ENCODE results near the gene FANK1.
A peak's percentile ranks its signal among the peaks of the same experiment; 100 is the strongest.
"Not testable (repeated sequence)": the region's sequence is repeated elsewhere in the genome, so short reads cannot be mapped to it uniquely, and the experiment has no call there.

FANK1 gene

DNA sequence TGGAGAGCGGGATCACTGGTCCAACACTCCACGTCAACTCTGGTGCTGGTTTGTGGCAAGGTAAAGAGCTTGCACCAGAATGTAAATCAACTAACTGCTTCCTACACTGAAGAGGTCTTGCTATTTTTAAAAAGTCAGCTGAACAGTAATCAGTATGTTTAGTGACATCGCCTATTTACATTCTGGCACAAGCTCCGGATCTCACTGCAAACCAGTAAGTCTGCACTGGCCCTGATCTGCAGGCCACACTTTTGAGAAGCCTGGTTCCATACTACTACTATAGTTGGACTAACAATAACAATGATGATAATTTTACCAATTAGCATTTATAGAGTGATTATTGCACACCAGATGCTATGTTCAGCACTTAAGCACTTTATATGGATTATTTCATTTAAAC lies 6.9 kb upstream of the FANK1 start:
- not testable (repeated sequence) for DNase-seq (ENCODE audit: low spot score)

DNA sequence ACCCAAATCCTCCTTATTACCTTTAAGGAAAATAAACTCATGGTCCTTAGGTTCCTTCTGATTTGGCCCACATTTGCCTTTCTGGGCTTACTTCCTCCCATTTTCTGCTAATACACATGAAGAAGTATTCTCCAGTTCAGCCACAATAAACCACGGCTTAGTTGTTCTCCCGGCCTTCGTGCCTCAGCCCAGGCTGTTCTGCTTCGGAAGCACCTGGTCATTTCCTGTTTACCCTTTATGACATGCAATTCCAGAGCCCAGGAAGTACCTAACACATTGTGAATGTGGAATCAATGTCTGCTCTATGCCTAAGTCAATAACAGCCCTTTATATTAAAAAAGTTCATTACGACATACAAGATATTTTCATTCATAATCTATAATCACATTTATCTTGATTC lies 4.0 kb upstream of the FANK1 start:
- DNase-seq (ENCODE audit: low spot score): not testable (repeated sequence)

DNA sequence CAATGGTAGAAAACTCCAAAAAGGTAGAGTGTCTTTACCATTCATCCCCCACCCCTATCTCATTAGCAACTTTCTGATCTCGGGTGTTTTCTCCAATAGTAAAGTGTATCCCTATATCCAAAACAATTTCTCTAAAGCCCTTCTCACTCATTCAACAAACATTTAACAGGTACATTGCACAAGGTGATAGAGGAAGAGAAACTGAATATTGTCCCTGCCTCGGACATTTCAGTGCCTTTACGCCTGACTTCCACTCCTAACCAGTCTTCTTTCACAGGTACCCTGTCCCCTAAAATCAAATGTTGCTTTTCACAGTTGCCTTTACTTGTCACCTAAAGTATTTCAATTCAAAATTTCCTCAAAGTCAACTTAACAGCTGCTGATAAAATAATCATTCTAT lies 2.2 kb upstream of the FANK1 start:
- DNase-seq (ENCODE audit: low spot score): not testable (repeated sequence)

DNA sequence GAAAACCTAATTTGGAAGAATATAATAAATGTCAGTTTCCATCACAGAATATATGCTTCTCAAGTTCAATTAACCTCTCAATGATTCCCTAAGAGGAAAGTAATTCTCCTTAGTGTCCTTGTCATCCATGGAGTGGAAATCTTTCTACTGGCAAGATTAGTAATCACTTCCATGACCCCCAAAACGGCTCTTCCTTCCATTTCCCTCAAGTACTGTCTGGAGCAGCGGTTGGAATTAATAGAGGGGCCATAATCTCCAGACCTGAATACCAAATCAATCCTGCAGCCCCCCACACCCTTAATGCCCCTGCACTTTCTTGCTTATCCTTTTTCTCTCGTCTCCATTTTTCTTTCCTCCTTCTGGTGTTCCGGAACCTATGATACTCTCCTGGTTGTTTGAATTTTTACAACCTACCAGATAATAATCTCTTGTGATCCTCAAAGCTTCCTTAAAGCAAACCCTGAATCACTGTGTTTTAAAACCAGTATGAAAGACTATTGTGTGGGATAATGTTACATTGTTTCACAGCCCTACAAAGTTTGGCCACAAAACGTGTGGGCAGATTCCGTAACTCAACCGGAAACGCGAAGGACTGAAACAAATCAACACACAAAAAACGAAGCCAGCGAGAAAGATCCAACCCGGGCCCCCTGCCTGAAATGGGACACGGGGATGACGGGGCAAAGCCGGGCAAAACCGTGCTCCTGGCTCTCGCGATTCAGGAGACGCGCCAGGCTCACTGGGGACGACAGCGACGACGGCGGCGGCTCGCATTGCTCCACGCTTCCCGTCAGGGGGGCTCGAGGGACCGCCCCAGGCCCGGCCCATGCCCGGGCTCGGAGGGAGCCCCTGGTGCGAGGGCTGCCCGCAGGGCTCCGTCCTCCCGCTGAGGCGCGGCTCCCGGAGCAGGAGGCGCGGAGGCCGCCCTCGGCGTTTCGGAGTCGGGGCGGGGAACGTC lies 955 bp upstream of the FANK1 start:
- DNase-seq (ENCODE audit: low spot score): peak; percentile 60

DNA sequence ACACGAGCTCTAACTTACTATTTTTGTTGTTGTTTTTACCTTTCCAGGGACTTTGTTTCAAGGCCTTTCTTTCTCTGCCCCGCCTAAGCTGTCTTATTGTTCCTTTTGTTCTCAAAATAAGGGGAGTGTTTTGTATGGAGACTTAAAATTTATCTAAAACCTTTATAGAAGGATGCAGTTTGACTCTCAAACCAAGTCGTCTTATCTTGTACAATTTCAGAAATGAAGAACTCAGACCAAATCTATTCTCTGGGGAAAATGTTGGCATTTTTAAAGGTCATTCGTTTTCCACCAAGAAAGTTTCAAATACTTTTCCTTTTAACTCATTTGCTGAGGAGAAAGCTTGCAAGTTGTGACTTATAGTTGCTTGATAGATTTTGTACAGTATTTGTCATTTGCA lies 953 bp downstream of the FANK1 start:
- not testable (repeated sequence) for DNase-seq (ENCODE audit: low spot score)

DNA sequence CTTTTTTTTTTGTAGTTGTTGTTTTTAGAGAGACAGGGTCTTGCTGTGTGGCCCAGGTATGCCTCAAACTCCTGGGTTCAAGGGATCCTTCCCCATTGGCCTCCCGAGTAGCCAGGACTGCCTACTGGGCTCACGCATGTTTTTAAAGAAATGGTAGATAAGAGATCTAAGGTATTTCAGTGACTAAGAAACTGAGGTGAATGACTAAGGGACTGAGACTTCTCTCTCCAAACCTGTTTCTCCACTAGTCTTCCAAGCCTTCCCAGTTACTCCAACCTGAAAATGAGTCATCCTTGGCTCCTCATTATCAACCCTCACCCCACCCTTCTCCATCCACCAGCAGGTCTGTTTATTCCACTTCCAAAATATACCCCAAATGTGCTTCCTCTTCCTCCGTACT lies 4.6 kb downstream of the FANK1 start:
- DNase-seq (ENCODE audit: low spot score): not testable (repeated sequence)

DNA sequence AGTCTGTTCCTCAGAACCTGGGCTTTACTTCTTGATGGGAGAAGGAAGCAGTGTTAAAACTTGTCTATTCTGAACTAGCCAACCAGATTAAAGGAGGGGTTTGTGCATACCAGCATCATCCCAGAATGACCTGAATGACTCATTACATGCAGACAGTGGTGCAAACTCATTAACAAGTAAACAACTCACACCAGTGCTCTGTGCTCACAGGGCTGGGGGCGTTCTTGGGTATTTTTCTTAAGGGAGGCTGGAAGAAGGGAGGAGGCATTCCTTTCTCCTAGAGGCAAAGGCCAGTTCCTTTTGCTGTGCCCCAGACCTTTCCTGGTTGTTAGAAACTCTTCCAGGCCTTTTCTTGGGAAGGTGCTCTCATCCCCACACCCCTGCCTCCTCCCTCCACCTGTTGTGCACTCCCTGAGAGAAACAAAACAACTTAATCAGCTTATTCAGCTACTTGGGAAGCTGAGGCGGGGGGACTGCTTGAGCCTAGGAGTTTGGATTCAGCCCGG lies 6.8 kb downstream of the FANK1 start:
- DNase-seq (ENCODE audit: low spot score): not testable (repeated sequence)

DNA sequence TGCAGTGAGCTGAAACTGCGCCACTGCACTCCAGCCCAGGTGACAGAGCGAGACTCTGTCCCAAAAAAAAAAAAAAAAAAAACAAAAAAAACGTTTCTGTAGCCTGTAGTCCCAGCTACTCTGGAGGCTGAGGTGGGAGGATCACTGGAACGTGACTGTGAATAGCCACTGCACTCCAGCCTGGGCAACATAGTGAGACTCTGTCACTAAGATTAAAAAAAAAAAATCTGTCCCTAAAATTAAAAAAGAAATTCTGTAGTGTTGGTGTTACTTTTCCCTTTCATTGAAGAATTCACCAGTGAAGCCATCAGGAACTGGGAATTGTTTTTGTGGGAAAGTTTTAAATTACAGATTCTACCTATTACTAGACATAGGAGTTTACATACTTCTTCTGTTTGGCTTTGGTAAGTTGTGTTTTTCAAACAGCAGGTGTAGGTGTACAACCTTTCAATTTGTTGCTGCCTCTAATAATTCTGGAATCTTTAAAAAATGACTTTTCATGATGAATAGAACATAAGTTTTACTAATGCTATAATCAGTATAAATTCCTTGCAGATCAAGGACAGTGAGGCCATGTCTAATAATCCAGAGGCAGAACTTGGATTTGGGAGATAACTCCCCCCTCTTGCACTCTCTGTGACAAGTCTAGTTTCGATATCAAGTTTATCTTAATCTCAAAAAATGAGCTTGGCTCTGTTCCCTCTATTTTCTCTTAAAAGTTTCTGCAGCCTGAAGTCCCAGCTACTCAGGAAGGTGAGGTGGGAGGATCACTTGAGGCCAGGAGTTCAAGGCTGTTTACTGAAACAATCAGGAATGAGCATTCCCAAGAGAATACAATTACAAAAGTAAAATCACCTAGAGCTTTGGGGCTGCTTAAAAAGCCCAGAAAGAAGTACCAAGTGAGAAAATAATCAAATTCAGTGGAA lies 9.0 kb downstream of the FANK1 start:
- DNase-seq (ENCODE audit: low spot score): not testable (repeated sequence)

DNA sequence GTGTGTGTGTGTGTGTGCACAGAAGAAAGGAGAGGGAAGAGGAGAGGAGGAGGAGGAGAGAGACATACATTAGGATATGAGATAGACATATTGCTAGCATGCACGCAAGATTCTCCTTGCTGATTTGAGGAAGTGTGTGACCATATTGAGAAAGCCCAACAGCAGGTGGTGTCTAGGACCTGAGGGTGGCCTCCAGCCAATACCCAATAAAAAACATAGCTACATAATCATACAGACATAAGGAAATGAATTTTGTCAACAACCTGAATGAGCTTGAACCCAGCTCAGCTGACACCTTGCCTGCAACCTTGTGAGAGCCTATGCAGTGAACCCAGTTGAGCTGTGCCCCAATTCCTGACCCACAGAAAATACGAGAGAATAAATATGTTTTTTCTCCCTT lies 11.2 kb downstream of the FANK1 start:
- DNase-seq (ENCODE audit: low spot score): not testable (repeated sequence)

DNA sequence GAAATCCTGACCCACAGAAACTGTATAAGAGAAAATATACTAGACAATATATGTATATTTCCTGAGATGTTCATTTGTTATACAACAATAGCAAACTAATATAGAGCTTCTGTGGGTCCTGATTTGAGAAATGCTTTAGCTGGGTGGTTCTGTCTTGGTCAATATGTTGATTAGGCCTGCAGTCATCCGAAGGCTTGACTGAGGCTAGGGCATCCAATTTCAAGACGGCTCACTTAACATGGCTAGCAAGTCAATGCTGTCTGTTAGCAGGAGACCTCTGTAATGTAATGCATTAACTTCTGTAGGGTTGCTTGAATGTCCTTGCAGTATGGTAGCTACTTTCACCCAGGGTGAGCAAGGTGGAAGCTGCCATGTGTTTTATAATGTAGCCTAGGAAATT lies 12.4 kb downstream of the FANK1 start:
- not testable (repeated sequence) for DNase-seq (ENCODE audit: low spot score)

DNA sequence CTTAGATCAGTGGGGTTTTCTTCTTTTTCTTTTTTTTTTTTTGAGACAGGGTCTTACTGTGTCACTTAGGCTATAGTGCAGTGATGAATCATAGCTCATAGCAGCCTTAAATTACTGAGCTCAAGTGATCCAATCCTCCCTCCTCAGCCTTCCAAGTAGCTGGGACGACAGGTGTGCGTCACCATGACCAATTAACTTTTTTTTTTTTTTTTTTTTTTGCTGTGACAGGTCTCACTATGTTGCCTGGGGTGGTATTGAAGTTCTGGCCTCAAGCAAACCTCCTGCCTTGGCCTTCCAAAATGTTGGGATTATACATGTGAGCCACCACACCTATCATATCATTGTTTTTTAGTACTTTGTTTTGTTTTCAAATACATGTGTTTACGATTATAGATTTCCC lies 13.1 kb downstream of the FANK1 start:
- DNase-seq (ENCODE audit: low spot score): not testable (repeated sequence)

DNA sequence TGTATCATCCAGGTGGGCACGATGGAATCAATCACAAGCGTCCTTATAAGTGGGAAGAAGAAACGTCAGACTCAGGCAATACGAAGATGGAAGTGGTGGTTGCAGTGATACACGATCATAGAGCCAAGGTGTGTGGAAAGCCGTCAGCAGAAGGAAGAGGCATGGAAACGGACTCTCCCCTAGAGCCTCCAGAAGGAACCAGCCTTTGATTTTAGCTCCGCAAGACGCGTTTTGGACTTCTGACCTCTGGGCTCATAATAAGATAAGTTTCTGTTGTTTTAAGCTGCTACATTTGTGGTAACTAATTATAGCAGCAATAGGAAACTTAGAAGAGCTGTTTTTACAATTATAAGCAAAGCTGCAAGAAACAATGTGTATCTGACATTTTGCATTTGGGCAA lies 14.8 kb downstream of the FANK1 start:
- no peak for DNase-seq (ENCODE audit: low spot score)

DNA sequence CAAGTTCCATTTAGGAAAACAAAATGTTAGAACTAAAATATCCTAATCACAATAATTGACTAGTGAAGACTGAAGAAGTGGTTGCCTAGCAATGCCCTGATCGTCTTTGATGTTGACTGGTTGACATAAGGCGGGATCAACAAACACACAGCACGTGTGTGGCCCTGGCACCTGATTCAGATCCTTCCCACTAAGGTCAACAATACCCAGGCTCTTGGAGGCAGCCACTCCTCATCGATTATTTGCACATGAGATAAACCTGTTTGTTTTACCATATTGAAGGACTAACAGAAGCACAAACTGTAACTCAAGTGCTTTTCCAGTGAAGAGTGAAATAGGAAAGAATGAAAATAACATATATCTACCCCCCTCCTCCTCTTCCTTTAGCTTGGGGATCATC lies 15.6 kb downstream of the FANK1 start:
- DNase-seq (ENCODE audit: low spot score): no peak

DNA sequence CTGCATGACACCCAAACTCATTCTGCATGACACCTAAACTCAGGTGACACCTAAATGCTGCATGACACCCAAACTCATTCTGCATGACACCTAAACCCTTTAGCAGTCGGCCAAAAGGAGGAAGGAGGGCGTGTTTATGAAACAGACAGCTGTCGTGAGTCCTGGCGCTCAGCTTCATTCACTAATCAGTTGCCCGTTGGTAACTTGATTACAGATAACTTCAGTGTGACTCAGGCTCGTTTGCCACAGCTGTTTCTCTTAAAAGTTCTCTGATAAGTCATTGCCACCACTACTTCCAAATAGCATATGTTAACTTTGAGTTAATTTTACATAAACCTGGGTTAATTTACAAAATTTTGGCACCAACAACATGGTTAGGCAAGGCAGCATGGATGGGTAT lies 16.9 kb downstream of the FANK1 start:
- DNase-seq (ENCODE audit: low spot score): not testable (repeated sequence)

DNA sequence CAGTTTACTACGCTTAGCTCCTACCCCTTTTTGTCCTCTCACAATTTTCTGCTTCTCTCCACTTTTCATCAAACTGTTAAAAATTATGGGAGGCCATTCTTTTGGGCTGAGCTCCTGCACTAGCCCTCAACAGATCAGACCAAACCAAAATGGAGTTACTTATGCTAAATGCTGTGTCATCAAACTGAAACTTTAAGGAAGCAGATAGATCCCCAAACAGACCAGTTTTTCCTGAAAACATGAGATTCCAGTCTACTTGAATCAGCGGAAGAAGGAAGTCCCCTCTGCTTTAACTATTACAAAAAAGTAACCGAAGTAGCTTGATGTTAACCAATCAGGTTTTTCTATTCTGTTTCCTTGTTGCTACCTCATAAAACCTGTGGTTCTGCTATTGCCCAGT lies 20.6 kb downstream of the FANK1 start:
- no peak for DNase-seq (ENCODE audit: low spot score)

DNA sequence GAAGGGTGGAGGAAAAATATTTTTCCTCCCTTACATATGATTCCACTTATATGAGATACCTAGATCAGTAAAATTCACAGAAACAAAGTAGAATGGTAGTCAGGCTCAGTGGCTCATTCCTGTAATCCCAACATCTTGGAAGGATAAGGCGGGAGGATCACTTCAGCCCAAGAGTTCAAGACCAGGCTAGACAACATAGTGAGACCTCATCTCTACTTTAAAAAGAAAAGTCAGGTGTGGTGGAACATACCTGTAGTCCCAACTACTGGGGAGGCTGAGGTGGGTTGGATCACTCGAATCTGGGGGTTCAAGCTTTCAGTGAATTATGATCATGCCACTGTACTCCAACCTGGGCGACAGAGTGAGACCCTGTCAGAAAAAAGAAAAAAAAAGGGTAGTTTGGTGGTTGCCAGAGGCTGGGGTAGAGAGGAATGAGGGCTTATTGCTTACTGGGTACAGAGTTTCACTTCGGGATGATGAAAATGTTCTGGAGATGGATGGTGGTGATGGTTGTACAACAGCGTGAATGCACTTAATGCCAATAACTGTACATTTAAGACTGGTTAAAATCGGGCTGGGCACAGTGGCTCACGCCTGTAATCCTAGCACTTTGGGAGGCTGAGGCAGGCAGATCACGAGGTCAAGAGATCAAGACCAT lies 21.5 kb downstream of the FANK1 start:
- DNase-seq (ENCODE audit: low spot score): not testable (repeated sequence)

DNA sequence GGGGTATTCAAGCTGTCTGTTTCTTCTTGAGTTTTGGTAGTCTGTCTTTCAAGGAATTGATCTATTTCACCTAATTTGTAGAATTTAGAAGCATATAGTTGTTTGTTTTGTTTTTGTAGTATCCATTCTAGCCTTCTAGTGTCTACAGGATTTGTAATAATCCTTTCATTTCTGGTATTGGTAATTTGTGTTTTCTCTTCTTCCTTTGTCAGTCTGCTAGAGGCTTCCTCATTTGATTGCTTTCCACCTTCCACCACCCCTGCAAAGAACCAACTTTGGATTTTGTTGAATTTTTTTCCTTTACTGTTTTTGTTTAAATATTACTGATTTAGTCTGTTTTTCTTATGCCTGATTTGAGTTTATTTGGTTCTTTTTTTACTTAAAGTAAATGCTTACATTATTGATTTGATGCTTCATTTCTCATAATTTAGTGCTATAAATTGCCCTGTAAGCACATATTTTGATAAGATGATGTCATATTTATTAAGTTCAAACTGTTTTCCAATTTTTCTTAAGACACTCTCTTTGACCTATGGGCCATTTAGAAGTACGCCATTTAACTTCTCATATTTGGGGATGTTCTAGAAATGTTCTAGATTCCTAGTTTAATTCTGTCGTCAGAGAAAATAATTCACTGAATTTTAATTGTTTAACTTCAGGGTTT lies 25.4 kb downstream of the FANK1 start:
- not testable (repeated sequence) for DNase-seq (ENCODE audit: low spot score)

DNA sequence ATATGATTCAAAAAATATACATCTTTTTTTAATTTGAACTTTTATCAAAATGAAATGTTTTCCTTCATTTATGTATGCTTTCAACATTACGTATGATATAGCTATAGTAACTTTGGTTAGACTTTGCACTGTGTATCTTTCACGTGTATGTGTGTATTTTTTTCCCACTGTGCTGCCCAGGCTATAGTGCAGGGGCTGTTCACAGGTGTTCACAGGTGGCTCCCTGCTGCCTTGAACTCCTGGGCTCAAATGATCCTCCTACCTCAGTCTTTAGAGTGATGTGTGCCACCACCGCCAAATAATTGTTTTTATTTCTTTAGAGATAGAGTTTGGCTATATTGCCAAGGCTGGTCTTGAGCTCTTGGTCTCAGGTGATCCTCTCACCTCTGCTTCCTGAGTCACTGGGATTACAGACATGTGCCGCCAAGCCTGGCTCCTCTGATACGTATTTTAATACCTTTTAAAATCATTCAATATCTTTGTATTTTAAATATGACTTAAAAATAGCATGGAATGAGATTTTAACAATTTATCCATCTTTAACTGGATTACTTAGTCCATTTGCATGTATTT lies 29.0 kb downstream of the FANK1 start:
- DNase-seq (ENCODE audit: low spot score): no peak

DNA sequence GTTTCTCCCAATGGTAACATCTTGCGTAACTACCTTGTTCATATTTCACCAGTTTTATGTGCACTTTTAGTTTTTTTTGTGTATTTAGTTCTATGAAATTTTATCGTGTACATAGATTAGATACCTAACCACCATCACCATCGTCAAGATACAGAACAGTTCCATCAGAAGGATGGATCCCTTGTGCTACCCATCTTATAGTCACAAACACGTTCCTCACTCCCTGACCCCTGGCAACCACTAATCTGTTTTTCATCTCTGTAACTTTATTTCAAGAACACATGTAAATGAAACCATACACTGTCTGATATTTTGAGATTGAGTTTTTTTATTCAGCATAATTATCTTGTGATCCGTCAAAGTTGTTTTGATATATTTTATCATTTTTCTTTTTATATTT lies 29.9 kb downstream of the FANK1 start:
- no peak for DNase-seq (ENCODE audit: low spot score)

DNA sequence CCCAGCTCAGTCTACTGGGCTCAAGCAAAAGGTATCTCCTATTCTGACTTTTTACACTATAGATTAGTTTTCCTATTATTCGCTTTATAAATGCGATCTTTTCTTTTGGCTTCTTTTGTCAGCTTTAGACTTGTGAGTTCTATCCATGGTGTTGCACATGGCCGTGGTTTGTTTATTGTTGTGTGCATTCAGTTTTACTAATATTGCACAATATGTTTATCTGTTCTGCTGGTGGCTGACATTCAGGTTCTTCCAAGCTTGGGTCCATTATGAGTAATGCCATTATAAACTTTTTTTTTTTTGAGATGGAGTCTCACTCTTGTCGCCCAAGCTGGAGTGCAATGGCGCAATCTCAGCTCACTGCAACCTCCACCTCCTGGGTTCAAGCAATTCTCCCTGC lies 30.9 kb downstream of the FANK1 start:
- DNase-seq (ENCODE audit: low spot score): not testable (repeated sequence)
